Non-pigmented ciliary epithelial cell (primary cell): Measurements from ENCODE around the gene LSR.

Experiments
- DNase-seq: peaks from one replicate; pipeline ENCODE4 v3.0.0-alpha.2; 2010; ENCODE audit warnings: low read depth

Gene LSR

GRCh38 chr19:35247526-35248309, 1.1 kb upstream of the LSR start:
- DNase-seq = no peak

GRCh38 chr19:35249146-35249847, 495 bp downstream of the LSR start:
- no peak for DNase-seq

- no peak for DNase-seq
Measured at GRCh38 chr19:35249848-35250711, 1.3 kb downstream of the LSR start.

GRCh38 chr19:35251456-35251855, 2.7 kb downstream of the LSR start:
- no peak for DNase-seq

GRCh38 chr19:35253316-35254286, 4.8 kb downstream of the LSR start:
- no peak for DNase-seq

GRCh38 chr19:35254341-35255297, 5.8 kb downstream of the LSR start:
- DNase-seq = no peak

GRCh38 chr19:35256566-35256965, 7.8 kb downstream of the LSR start:
- no peak for DNase-seq

- no peak for DNase-seq
Measured at GRCh38 chr19:35257113-35257461, 8.3 kb downstream of the LSR start.

GRCh38 chr19:35260694-35261304, 12.0 kb downstream of the LSR start:
- DNase-seq = no peak

- DNase-seq = no peak
Measured at GRCh38 chr19:35261356-35262100, 12.7 kb downstream of the LSR start.

- DNase-seq = no peak
Measured at GRCh38 chr19:35262101-35262761, 13.4 kb downstream of the LSR start.

- no peak for DNase-seq
Measured at GRCh38 chr19:35264268-35265125, 15.7 kb downstream of the LSR start.

GRCh38 chr19:35265126-35265899, 16.5 kb downstream of the LSR start:
- DNase-seq = no peak

GRCh38 chr19:35265900-35266519, 17.2 kb downstream of the LSR start:
- no peak for DNase-seq

- no peak for DNase-seq
Measured at GRCh38 chr19:35266520-35267352, 17.9 kb downstream of the LSR start.
